GM12878 (cell line): ENCODE data around the gene RP9. TPM values are rescaled to one million over a fixed set of nuclear protein-coding genes. Genes with fewer than 3 reads are reported as not detected.

ENCODE experiments used
- ATAC-seq: fragments of 200-7000 bp; cut with Tn5 transposase; 3 replicates; pipeline ENCODE4 v1.9.1; 2020; ENCODE audit warnings: mild to moderate bottlenecking, moderate library complexity
- BruUV-seq: library from RNA; stranded (reverse); fragments of 400-500 nt; replicated peaks from 2 replicates; lab custom pipeline; 2021; lab: Mats Ljungman, UMichigan
- CTCF ChIA-PET: fragments of 300-600 bp; sonication (Branson Sonifier 250); formaldehyde crosslinking; extraction: SDS; loops from one replicate; lab custom pipeline; 2021; ENCODE audit warnings: inconsistent platforms; lab: Yijun Ruan, JAX
- POLR2A ChIA-PET: fragments of 350-600 bp; formaldehyde crosslinking; extraction: SDS; loops from one replicate; lab custom pipeline; 2021; ENCODE audit warnings: inconsistent platforms; lab: Charles Lee
- RAD21 ChIA-PET: fragments of 300-600 bp; sonication (Branson Sonifier 250); formaldehyde crosslinking; loops from one replicate; lab custom pipeline; 2023; ENCODE audit warnings: antibody characterized with exemption; ENCODE audit not compliant: unreplicated experiment; lab: Charles Lee
- SMC1A ChIA-PET: fragments of 300-600 bp; sonication (Branson Sonifier 250); formaldehyde crosslinking; loops from one replicate; lab custom pipeline; 2023; ENCODE audit not compliant: unreplicated experiment, uncharacterized antibody; lab: Charles Lee
- DNase-seq: peaks from one replicate; pipeline ENCODE4 v3.0.0-alpha.2; 2011; ENCODE audit warnings: low read depth, low spot score
- FAIRE-seq: peaks from 3 replicates; lab custom pipeline; 2011; peaks lifted over from hg19 to GRCh38; lab: Jason Lieb, UNC
- H2AFZ ChIP-seq: 2 replicates; pipeline ENCODE4 v1.6.0; 2011; ENCODE audit warnings: low read depth, low read length, control low read depth; ENCODE audit not compliant: control insufficient read depth
- H3K27ac ChIP-seq: 2 replicates; pipeline ENCODE4 v1.5.1; 2011; ENCODE audit warnings: control low read depth; ENCODE audit not compliant: control insufficient read depth, insufficient read depth
- H3K27me3 ChIP-seq, 2 experiments: replicated peaks in 1 of 2; 2 replicates each; pipeline versions ENCODE4 v1.6.0 to v1.6.1; 2011; ENCODE audit warnings: low read length in 1 of 2; ENCODE audit not compliant: control insufficient read depth in 2 of 2, insufficient read depth in 2 of 2
- H3K36me3 ChIP-seq, 2 experiments: 2 replicates each; pipeline ENCODE4 v1.5.1; 2011; ENCODE audit warnings: low read length in 1 of 2; ENCODE audit not compliant: control insufficient read depth in 2 of 2, insufficient read depth in 2 of 2
- H3K4me1 ChIP-seq: 2 replicates; pipeline ENCODE4 v1.6.1; 2011; ENCODE audit warnings: mild to moderate bottlenecking, low read length, moderate library complexity, mixed read lengths; ENCODE audit not compliant: control insufficient read depth, insufficient read depth
- H3K4me2 ChIP-seq: 2 replicates; pipeline ENCODE4 v1.6.0; 2011; ENCODE audit warnings: control low read depth; ENCODE audit not compliant: control insufficient read depth, insufficient read depth
- H3K4me3 ChIP-seq: fragments of 200-600 bp; sonication (generic); 2 replicates; pipeline ENCODE4 v1.5.1; 2016
- H3K79me2 ChIP-seq: 2 replicates; pipeline ENCODE4 v1.6.0; 2011; ENCODE audit warnings: low read length; ENCODE audit not compliant: control insufficient read depth, insufficient read depth
- H3K9ac ChIP-seq: 2 replicates; pipeline ENCODE4 v1.8.0; 2011; ENCODE audit warnings: low read length, control low read depth, mixed read lengths; ENCODE audit not compliant: control insufficient read depth, insufficient read depth
- H3K9me3 ChIP-seq: replicated peaks from 3 replicates; pipeline ENCODE4 v1.5.1; 2011; ENCODE audit warnings: mild to moderate bottlenecking, low read length; ENCODE audit not compliant: control insufficient read depth, insufficient read depth
- H4K20me1 ChIP-seq: 2 replicates; pipeline ENCODE4 v1.6.0; 2011; ENCODE audit not compliant: control insufficient read depth, insufficient read depth
- CHD4 ChIP-seq: fragments of 200-600 bp; sonication (generic); IDR thresholded peaks from 2 replicates; pipeline ENCODE4 v1.6.1; 2016; ENCODE audit warnings: mild to moderate bottlenecking
- DPF2 ChIP-seq: fragments of 450-650 bp; IDR thresholded peaks from 2 replicates; pipeline ENCODE4 v1.6.1; 2017; ENCODE audit warnings: mild to moderate bottlenecking
- IKZF1 ChIP-seq: fragments of 450-650 bp; conservative IDR thresholded peaks from 2 replicates; pipeline ENCODE4 v1.6.1; 2017; ENCODE audit warnings: antibody characterized with exemption, mild to moderate bottlenecking
- NFYA ChIP-seq: IDR thresholded peaks from 2 replicates; pipeline ENCODE4 v1.6.1; 2011; ENCODE audit warnings: low read depth, mild to moderate bottlenecking, low read length, improper control_type of control experiment, borderline replicate concordance
- POLR2AphosphoS5 ChIP-seq: IDR thresholded peaks from 2 replicates; pipeline ENCODE4 v1.6.1; 2011; ENCODE audit warnings: mild to moderate bottlenecking, low read length, inconsistent platforms
- RCOR1 ChIP-seq: conservative IDR thresholded peaks from 2 replicates; pipeline ENCODE4 v1.6.1; 2012; ENCODE audit warnings: low read depth, low read length, improper control_type of control experiment
- TBL1XR1 ChIP-seq: IDR thresholded peaks from 2 replicates; pipeline ENCODE4 v1.6.1; 2012; ENCODE audit warnings: low read depth, low read length, improper control_type of control experiment
- ZNF217 ChIP-seq: fragments of 450-650 bp; IDR thresholded peaks from 2 replicates; pipeline ENCODE4 v1.6.1; 2017; ENCODE audit warnings: antibody characterized with exemption, mild to moderate bottlenecking
- WGBS: methylation state at CpG from one replicate; pipeline ENCODE4 v1.1.6; 2016; ENCODE audit warnings: low lambda C conversion rate; ENCODE audit not compliant: insufficient replicate concordance, insufficient coverage; ENCODE audit errors: missing lambda C conversion rate; 5-methylcytosine and 5-hydroxymethylcytosine counted together
- in situ Hi-C: fragments of 300-500 bp; cut with MboI; formaldehyde crosslinking; loops from 9 replicates; pipeline ENCODE4 v1.14.3; 2018; ENCODE audit warnings: mixed read lengths
- intact Hi-C: fragments of 100-400 bp; cut with micrococcal nuclease; formaldehyde crosslinking; loops from one replicate; pipeline ENCODE4 v1.14.2; 2022; ENCODE audit not compliant: unreplicated experiment
- polyA plus RNA-seq, 11 experiments: library from polyadenylated mRNA; depleted of rRNA in 4 of 11; unstranded in 6 of 11; stranded (reverse) in 5 of 11; fragments of >200 nt; fragmentation: Nextera tagmentation in 4 of 11; fragmentation: Illumina TruSeq in 1 of 11; extraction: Ambion mirVana in 4 of 11; extraction: Trizol in 1 of 11; gene quantifications; 1 replicate in 1 of 11; 2 replicates in 10 of 11; pipeline versions ENCODE4 v1.2.1 to v1.2.3, GENCODE V29; 2011 to 2016; ENCODE audit warnings: inconsistent platforms in 2 of 11, missing spikeins in 2 of 11, low read depth in 1 of 11
- total RNA-seq, 4 experiments: library from RNA; depleted of rRNA in 3 of 4; stranded (reverse); fragments of >200 nt in 3 of 4; fragmentation: Illumina TruSeq in 1 of 4; extraction: Trizol in 1 of 4; gene quantifications; 2 replicates each; pipeline versions ENCODE4 v1.2.1 to v1.2.3, GENCODE V29; 2013 to 2021
- TF ChIP-seq, protein P1 (sequence below): fragments of 450-650 bp; IDR thresholded peaks from 2 replicates; pipeline ENCODE4 v1.6.1; 2017; ENCODE audit warnings: antibody characterized with exemption, mild to moderate bottlenecking, moderate library complexity
- TF ChIP-seq, protein P2 (sequence below): IDR thresholded peaks from 2 replicates; pipeline ENCODE4 v1.6.1; 2012; ENCODE audit warnings: improper control_type of control experiment, low read depth, low read length; ENCODE audit not compliant: insufficient replicate concordance
- TF ChIP-seq, protein P3 (sequence below): IDR thresholded peaks from 2 replicates; pipeline ENCODE4 v1.6.1; 2011; ENCODE audit warnings: mild to moderate bottlenecking, low read depth, low read length, moderate library complexity; ENCODE audit not compliant: insufficient replicate concordance
- TF ChIP-seq, protein P4 (sequence below): fragments of 450-650 bp; IDR thresholded peaks from 2 replicates; pipeline ENCODE4 v1.6.1; 2016; ENCODE audit warnings: mild to moderate bottlenecking
- TF ChIP-seq, protein P5 (sequence below): IDR thresholded peaks from 2 replicates; pipeline ENCODE4 v1.6.1; 2011; ENCODE audit warnings: low read depth, low read length, improper control_type of control experiment, borderline replicate concordance

The RP9 gene
- total and polyA plus RNA-seq, 10 of the 15 experiments (the other 5 are each of a cell fraction or from before 2014, with no cell fraction given), result 7.6 to 25.3 (median 16.9) TPM

DNA sequence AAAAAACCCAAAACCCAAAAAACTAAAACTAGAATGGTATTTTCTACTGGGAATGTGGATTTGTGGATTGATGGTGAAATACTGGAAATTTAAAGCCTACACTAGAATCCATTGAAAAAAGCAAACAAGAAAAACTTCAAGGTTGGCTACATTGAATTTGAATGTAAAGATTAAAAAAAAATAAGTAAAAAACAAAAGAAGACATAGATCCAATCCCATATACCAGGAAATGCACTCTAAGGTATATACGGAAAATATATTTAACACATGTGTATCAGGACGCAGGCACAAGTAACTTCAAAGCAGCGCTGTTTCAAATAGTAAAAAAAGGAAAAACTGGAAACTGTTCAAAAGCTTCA is 19.4 kb upstream of the RP9 start:
- intact Hi-C loops (no loop called here), in situ Hi-C loops (no loop called here)
- no peaks in the 10 kb centered on the region for H3K79me2 ChIP-seq
- H3K4me1 ChIP-seq, result no peaks in the 10 kb centered on the region
- WGBS, result 0% methylated on average over 3 of the region's 3 CpGs
- DNase-seq (no peak), FAIRE-seq (no peak), ATAC-seq (no peak)
- ChIA-PET RAD21 (interaction anchor here (1.3 kb wide), 1 partner anchor 21 kb away, joined by 6 read pairs; no protein-coding TSS in a partner anchor), CTCF (interaction anchor here (2.0 kb wide), 1 partner anchor 21 kb away, joined by 6 read pairs; no protein-coding TSS in a partner anchor), POLR2A (no interaction called here), SMC1A (no interaction called here)
- BruUV-seq, result TSS peak; percentile 85
- H2AFZ ChIP-seq, result peak overlapping the region; percentile 98
- H3K4me3 ChIP-seq, result peak overlapping the region; percentile 78
- H3K27ac ChIP-seq, result peak overlapping the region; percentile 30; the same call in 1 of the 2 replicates
- no peaks in the 10 kb centered on the region for H3K27me3 ChIP-seq
- H3K9ac ChIP-seq, result peak overlapping the region; percentile 5; the same call in 1 of the 2 replicates
- H4K20me1 ChIP-seq, result no peaks in the 10 kb centered on the region
- peak overlapping the region; percentile 9; the same call in 1 of the 2 replicates for H3K4me2 ChIP-seq
- H3K36me3 ChIP-seq, result no peaks in the 10 kb centered on the region
- no peaks in the 10 kb centered on the region; the same call in 2 of the 3 replicates for H3K9me3 ChIP-seq
- TF ChIP-seq DPF2 (no peak), POLR2AphosphoS5 (no peak), RCOR1 (no peak), IKZF1 (no peak), TBL1XR1 (no peak), NFYA (no peak), ZNF217 (no peak), CHD4 (no peak)
- TF ChIP-seq, protein P1, sequence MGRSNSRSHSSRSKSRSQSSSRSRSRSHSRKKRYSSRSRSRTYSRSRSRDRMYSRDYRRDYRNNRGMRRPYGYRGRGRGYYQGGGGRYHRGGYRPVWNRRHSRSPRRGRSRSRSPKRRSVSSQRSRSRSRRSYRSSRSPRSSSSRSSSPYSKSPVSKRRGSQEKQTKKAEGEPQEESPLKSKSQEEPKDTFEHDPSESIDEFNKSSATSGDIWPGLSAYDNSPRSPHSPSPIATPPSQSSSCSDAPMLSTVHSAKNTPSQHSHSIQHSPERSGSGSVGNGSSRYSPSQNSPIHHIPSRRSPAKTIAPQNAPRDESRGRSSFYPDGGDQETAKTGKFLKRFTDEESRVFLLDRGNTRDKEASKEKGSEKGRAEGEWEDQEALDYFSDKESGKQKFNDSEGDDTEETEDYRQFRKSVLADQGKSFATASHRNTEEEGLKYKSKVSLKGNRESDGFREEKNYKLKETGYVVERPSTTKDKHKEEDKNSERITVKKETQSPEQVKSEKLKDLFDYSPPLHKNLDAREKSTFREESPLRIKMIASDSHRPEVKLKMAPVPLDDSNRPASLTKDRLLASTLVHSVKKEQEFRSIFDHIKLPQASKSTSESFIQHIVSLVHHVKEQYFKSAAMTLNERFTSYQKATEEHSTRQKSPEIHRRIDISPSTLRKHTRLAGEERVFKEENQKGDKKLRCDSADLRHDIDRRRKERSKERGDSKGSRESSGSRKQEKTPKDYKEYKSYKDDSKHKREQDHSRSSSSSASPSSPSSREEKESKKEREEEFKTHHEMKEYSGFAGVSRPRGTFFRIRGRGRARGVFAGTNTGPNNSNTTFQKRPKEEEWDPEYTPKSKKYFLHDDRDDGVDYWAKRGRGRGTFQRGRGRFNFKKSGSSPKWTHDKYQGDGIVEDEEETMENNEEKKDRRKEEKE, result no peak
- TF ChIP-seq, protein P2, sequence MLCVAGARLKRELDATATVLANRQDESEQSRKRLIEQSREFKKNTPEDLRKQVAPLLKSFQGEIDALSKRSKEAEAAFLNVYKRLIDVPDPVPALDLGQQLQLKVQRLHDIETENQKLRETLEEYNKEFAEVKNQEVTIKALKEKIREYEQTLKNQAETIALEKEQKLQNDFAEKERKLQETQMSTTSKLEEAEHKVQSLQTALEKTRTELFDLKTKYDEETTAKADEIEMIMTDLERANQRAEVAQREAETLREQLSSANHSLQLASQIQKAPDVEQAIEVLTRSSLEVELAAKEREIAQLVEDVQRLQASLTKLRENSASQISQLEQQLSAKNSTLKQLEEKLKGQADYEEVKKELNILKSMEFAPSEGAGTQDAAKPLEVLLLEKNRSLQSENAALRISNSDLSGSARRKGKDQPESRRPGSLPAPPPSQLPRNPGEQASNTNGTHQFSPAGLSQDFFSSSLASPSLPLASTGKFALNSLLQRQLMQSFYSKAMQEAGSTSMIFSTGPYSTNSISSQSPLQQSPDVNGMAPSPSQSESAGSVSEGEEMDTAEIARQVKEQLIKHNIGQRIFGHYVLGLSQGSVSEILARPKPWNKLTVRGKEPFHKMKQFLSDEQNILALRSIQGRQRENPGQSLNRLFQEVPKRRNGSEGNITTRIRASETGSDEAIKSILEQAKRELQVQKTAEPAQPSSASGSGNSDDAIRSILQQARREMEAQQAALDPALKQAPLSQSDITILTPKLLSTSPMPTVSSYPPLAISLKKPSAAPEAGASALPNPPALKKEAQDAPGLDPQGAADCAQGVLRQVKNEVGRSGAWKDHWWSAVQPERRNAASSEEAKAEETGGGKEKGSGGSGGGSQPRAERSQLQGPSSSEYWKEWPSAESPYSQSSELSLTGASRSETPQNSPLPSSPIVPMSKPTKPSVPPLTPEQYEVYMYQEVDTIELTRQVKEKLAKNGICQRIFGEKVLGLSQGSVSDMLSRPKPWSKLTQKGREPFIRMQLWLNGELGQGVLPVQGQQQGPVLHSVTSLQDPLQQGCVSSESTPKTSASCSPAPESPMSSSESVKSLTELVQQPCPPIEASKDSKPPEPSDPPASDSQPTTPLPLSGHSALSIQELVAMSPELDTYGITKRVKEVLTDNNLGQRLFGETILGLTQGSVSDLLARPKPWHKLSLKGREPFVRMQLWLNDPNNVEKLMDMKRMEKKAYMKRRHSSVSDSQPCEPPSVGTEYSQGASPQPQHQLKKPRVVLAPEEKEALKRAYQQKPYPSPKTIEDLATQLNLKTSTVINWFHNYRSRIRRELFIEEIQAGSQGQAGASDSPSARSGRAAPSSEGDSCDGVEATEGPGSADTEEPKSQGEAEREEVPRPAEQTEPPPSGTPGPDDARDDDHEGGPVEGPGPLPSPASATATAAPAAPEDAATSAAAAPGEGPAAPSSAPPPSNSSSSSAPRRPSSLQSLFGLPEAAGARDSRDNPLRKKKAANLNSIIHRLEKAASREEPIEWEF, result no peak
- TF ChIP-seq, protein P3, sequence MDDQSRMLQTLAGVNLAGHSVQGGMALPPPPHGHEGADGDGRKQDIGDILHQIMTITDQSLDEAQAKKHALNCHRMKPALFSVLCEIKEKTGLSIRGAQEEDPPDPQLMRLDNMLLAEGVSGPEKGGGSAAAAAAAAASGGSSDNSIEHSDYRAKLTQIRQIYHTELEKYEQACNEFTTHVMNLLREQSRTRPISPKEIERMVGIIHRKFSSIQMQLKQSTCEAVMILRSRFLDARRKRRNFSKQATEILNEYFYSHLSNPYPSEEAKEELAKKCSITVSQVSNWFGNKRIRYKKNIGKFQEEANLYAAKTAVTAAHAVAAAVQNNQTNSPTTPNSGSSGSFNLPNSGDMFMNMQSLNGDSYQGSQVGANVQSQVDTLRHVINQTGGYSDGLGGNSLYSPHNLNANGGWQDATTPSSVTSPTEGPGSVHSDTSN, result no peak
- TF ChIP-seq, protein P4, sequence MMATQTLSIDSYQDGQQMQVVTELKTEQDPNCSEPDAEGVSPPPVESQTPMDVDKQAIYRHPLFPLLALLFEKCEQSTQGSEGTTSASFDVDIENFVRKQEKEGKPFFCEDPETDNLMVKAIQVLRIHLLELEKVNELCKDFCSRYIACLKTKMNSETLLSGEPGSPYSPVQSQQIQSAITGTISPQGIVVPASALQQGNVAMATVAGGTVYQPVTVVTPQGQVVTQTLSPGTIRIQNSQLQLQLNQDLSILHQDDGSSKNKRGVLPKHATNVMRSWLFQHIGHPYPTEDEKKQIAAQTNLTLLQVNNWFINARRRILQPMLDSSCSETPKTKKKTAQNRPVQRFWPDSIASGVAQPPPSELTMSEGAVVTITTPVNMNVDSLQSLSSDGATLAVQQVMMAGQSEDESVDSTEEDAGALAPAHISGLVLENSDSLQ, result no peak
- TF ChIP-seq, protein P5, sequence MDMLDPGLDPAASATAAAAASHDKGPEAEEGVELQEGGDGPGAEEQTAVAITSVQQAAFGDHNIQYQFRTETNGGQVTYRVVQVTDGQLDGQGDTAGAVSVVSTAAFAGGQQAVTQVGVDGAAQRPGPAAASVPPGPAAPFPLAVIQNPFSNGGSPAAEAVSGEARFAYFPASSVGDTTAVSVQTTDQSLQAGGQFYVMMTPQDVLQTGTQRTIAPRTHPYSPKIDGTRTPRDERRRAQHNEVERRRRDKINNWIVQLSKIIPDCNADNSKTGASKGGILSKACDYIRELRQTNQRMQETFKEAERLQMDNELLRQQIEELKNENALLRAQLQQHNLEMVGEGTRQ, result no peak
